Mucosa of rectum (tissue), 2 donors: ENCODE results near the gene MLLT6.
A peak's percentile ranks its signal among the peaks of the same experiment; 100 is the strongest.

Experiments used
- H3K27ac ChIP-seq, 2 donors: one replicate each; pipeline ENCODE4 v1.7.0; 2013; ENCODE audit warnings: inconsistent platforms in 2 of 2, low read depth in 2 of 2, low read length in 2 of 2
- H3K27me3 ChIP-seq, 2 donors: one replicate each; pipeline ENCODE4 v1.7.0; 2013; ENCODE audit warnings: low read length in 2 of 2; ENCODE audit not compliant: control insufficient read depth in 2 of 2, insufficient read depth in 2 of 2
- H3K36me3 ChIP-seq, 2 donors: one replicate each; pipeline ENCODE4 v1.7.0; 2013; ENCODE audit warnings: low read length in 2 of 2; ENCODE audit not compliant: control insufficient read depth in 2 of 2, insufficient read depth in 2 of 2
- H3K4me1 ChIP-seq, 2 donors: one replicate each; pipeline ENCODE4 v1.7.0; 2013; ENCODE audit warnings: low read length in 2 of 2, mild to moderate bottlenecking in 1 of 2; ENCODE audit not compliant: control insufficient read depth in 2 of 2, insufficient read depth in 2 of 2
- H3K4me3 ChIP-seq, 2 donors: one replicate each; pipeline ENCODE4 v1.7.0; 2013; ENCODE audit warnings: low read length in 2 of 2
- H3K9ac ChIP-seq, 2 donors: one replicate each; pipeline ENCODE4 v1.7.0; 2013; ENCODE audit warnings: low read length in 2 of 2, low read depth in 1 of 2, mild to moderate bottlenecking in 1 of 2
- H3K9me3 ChIP-seq, 2 donors: one replicate each; pipeline ENCODE4 v1.7.0; 2013; ENCODE audit warnings: low read length in 2 of 2; ENCODE audit not compliant: control insufficient read depth in 2 of 2
- donor health status: healthy.
- donor health status: Normal muscosa, but diverticular disease.

MLLT6 gene

DNA sequence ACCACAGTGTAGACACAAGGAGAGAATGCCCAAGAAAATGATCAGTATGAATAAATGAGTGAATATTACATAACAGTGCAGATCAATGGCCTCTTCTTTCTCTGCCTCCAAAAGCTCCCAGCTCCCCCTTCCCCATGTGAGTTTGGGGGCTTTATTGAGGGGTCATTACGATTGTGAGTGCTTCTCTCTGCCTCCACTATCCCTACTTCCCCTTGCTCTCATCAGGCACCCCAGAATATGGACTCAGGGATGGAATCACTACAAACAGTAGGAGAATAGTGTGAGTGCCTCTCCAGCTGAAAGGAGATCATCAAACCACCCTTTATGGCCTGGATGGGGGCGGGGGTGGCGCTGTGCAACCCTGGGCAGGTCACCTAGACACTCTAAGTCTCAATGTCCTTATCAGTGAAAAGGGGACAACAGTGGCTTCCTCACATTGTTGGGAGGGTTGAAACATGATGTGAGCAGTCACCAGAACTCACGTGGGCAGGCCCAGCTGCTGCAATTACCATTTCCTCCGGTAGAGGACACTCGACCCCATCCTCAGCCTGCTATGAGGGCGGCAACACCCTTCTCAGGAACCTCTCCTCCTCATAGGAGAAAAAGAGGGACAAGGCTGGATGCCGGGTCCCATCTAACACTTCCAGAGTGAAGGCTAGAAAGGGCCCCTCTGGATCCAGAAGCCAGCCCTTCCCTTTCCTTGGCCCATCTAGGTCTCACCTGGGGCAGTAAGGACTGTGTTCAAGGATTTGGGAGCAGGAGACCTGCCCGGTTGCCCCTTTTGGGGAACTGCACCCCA lies 28.2 kb upstream of the MLLT6 start:
- H3K36me3 ChIP-seq = no peaks in the 10 kb centered on the region
- no peak overlapping the region for H3K4me3 ChIP-seq
- H3K4me1 ChIP-seq = peaks cover 12 to 13% of the 10 kb centered on the region in 2 donors
- H3K9me3 ChIP-seq = no peaks in the 10 kb centered on the region
- H3K9ac ChIP-seq = peak overlapping the region in 1 of 2 donors; percentile 23
- peaks cover 19 to 28% of the 10 kb centered on the region in 2 donors for H3K27me3 ChIP-seq
- no peak overlapping the region for H3K27ac ChIP-seq

DNA sequence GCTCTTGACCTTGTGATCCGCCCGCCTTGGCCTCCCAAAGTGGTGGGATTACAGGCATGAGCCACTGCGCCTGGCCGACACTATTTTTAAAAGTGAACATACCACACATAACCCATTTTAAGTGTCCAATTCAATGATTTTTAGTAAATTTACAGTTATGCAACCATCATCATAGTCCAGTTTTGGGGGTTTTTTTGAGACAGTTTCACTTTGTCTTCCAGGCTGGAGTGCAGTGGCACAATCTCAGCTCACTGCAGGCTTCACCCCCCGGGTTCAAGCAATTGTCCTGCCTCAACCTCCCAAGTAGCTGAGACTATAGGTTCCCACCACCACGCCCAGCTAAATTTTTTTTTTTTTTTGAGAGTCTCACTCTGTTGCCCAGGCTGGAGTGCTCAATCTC lies 27.3 kb upstream of the MLLT6 start:
- no peaks in the 10 kb centered on the region for H3K36me3 ChIP-seq

DNA sequence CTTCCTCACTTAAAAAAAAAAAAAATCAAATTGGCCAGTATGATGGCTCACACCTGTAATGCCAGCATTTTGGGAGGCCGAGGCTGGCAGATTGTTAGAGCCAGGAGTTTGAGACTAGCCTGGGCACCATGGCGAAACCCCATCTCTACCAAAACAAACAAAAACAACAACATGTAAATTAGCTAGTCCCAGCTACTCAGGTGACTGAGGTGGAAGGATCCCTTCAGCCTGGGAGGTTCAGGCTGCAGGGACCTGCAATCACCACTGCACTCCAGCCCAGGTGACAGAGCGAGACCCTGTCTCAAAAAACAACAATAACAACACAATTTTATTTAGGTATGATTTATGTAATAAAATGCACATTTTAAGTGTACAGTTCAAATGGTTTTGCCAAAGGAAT lies 24.0 kb upstream of the MLLT6 start:
- peaks cover 3 to 4% of the 10 kb centered on the region in 2 donors for H3K4me1 ChIP-seq
- peaks cover 0 to 2% of the 10 kb centered on the region in 2 donors for H3K27me3 ChIP-seq
- H3K9ac ChIP-seq = no peak overlapping the region
- H3K9me3 ChIP-seq = no peaks in the 10 kb centered on the region
- no peak overlapping the region for H3K27ac ChIP-seq
- no peaks in the 10 kb centered on the region for H3K36me3 ChIP-seq
- no peak overlapping the region for H3K4me3 ChIP-seq

More for the DNA sequence above, 27.3 kb upstream of the MLLT6 start:
- Histone ChIP-seq H3K4me1 (peaks cover 12 to 13% of the 10 kb centered on the region in 2 donors), H3K9me3 (no peaks in the 10 kb centered on the region), H3K27ac (no peak overlapping the region), H3K4me3 (no peak overlapping the region), H3K9ac (no peak overlapping the region), H3K27me3 (peaks cover 12 to 20% of the 10 kb centered on the region in 2 donors)

DNA sequence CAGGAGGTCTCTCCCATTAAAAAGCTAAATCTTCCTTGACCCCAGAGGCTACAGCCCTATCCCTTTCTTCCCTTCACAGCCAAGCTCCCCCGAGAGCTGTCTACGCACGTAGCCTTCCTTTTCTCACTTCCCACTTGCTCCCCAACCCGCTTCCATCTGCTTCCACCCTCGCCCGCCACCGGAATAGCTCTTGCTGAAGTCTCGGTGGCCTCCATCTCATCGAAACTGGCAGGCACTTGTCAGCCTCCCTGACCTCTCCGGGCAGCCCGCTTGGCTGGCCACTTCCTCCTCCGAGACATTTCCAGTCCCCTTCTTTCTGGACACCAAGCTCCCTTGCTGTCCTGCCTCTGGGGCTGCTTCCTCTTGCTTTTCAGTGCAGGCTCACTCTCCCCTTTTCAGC lies 19.6 kb upstream of the MLLT6 start:
- no peaks in the 10 kb centered on the region for H3K27me3 ChIP-seq
- no peak overlapping the region for H3K9ac ChIP-seq
- no peaks in the 10 kb centered on the region for H3K36me3 ChIP-seq
- peak overlapping the region in 1 of 2 donors; percentile 21 for H3K27ac ChIP-seq
- H3K4me1 ChIP-seq = no peaks in the 10 kb centered on the region
- no peak overlapping the region for H3K4me3 ChIP-seq
- H3K9me3 ChIP-seq = no peaks in the 10 kb centered on the region

DNA sequence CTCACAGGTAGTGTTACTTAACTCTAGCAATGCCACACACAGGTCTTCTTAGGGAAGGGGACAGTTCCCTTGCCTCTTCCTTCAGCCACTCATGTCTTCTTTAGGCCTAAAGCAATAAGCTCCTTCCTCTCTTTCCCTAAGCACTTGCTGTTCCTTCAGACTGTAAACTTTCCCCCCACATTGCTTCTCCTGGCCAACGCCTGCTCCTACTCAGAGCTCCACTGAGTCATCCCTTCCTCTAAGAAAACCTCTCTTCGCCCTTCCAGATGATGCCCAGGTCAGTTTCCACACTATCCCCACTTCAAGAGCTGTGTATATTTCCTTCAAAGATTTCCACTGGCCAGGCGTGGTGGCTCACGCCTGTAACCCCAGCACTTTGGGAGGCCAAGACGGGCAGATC lies 17.8 kb upstream of the MLLT6 start:
- Histone ChIP-seq H3K27ac (no peak overlapping the region), H3K36me3 (no peaks in the 10 kb centered on the region), H3K4me1 (no peaks in the 10 kb centered on the region), H3K4me3 (no peak overlapping the region), H3K9me3 (no peaks in the 10 kb centered on the region), H3K9ac (no peak overlapping the region), H3K27me3 (no peaks in the 10 kb centered on the region)

DNA sequence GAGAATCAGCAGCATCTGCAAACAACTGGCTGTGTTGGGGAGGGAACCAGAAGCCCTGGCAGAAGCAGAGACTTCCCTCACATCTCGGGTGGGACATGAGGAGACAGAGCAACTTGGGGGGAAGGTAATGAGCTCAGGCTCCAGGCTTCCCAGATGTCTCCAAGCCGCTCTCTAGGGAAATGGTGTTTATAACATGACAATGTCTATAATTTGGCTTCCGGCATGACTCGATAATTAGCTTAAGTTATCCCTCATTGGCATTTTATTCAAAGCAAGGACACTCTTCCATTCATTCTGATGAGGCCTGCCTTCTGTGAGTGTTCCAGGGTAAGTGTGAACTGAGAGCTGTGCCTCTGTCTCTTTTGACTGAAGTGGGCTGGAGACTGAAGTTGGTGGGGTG lies 14.7 kb upstream of the MLLT6 start:
- Histone ChIP-seq H3K27ac (no peak overlapping the region), H3K4me3 (no peak overlapping the region), H3K4me1 (peaks cover 6 to 10% of the 10 kb centered on the region in 2 donors), H3K27me3 (no peaks in the 10 kb centered on the region), H3K36me3 (no peaks in the 10 kb centered on the region), H3K9me3 (no peaks in the 10 kb centered on the region), H3K9ac (no peak overlapping the region)

DNA sequence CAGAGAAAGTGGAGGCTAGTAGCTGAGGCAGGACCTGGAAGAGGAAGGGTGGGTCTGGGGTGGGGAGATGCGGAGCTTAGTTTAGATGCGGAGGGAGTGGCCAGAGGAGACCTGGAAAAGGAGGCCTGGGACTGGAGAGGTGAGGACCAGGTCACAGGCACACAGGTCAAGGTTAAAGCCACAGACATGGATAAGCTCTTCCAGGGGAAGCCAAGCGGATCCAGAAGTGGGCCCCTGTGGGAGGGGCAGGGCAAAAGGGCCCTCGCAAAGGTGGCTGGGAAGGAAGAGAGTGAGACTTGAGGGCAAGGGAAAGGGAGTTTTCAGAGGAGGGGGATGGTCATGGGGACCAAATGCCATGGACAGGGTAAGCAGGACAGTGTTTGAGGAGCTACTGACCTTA lies 13.9 kb upstream of the MLLT6 start:
- Histone ChIP-seq H3K4me3 (no peak overlapping the region), H3K27me3 (no peaks in the 10 kb centered on the region), H3K9me3 (no peaks in the 10 kb centered on the region), H3K4me1 (peaks cover 6 to 10% of the 10 kb centered on the region in 2 donors), H3K9ac (no peak overlapping the region), H3K27ac (no peak overlapping the region), H3K36me3 (no peaks in the 10 kb centered on the region)

DNA sequence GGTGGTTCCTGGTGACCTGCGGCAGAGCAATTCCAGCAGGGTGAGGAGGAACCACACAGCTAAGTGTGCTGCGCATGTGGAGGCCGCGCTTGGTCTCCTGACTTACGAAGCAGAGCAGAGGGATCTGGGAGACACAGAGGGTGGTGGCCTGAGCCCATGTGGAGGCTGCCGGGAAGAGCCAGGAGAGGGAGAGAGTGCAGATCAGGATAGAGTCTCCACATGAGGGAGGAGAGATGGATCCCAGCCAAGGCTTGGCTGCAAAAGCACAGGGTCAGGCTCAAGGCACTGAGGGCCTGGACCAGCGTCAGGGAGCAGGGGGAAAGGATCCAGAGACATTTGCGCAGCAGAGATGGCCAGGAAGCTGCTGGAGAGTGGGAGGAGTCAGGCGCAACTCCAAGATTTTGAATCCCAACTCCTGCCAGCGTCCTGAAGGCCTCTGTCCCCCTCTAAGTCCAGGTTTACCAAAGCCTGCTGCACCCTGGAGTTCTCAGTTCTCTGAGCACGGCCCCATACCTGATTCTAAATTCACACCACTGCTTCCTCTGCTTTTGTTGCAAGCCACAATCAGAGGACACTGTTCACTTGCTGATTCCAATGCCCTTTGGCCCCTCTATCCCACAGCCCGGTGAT lies 11.3 kb upstream of the MLLT6 start:
- no peak overlapping the region for H3K9ac ChIP-seq
- H3K27ac ChIP-seq = peak overlapping the region; percentile 56 to 72
- H3K9me3 ChIP-seq = no peaks in the 10 kb centered on the region
- H3K4me3 ChIP-seq = no peak overlapping the region
- no peaks in the 10 kb centered on the region for H3K27me3 ChIP-seq
- peaks cover 6 to 10% of the 10 kb centered on the region in 2 donors for H3K4me1 ChIP-seq
- no peaks in the 10 kb centered on the region for H3K36me3 ChIP-seq

DNA sequence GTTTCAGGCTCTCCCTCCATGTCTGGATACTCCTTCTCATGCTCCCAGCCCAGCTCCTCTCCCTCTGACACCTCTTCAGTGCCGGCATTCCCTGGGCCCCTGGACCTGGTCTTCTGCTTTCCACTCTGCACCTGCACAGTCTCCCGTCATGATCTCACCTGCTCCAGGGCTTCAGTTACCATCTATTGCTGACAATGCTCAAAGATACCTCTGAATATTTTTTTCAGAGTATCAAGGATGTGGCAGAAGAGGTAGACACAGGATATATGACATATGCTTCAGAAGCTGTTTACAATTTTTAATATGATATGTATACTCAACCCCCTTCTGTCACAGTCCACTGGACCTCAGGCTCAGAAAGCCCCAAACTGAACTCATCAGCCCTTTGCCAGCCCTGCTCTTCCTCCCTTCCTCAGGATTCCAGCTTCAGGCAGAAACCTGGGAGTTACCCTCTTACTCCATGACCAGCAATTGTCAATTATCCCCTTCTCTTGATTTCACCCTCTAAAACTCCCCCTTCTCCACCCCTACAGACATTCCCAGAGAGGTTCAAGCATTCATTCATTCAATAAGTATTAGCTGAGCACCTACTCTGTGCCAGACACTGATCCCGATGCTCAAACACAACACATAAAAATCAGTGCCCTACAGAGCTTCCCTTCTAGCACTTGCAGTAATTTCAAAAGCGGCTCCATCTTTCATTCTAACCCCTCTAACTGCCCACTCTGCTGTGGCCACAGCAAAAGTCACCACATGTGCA lies 7.8 kb upstream of the MLLT6 start:
- H3K27ac ChIP-seq = no peak overlapping the region
- H3K9ac ChIP-seq = no peak overlapping the region
- H3K36me3 ChIP-seq = no peaks in the 10 kb centered on the region
- H3K4me1 ChIP-seq = peaks cover 15 to 21% of the 10 kb centered on the region in 2 donors
- no peaks in the 10 kb centered on the region for H3K9me3 ChIP-seq
- no peaks in the 10 kb centered on the region for H3K27me3 ChIP-seq
- no peak overlapping the region for H3K4me3 ChIP-seq

DNA sequence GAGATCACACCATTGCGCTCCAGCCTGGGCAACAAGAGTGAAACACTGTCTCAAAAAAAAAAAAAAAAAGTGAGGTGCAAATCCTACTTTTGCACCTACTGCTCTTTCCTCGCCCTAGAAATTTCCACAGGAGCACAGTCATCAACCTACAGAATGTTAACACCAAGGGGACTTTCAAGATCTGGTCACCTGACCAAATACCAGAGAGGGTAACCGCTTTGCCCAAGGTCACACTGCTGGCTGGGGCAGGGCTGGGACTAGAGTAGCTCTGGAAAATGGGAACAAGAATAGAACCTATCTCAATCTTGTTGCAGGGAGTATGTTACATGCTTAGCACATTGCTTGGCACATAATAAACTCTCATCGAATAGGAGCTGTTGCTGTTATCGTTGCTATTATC lies 6.3 kb upstream of the MLLT6 start:
- Histone ChIP-seq H3K4me3 (no peak overlapping the region), H3K27ac (no peak overlapping the region), H3K36me3 (no peaks in the 10 kb centered on the region), H3K4me1 (peaks cover 17 to 27% of the 10 kb centered on the region in 2 donors), H3K27me3 (no peaks in the 10 kb centered on the region), H3K9ac (no peak overlapping the region), H3K9me3 (no peaks in the 10 kb centered on the region)
